DOHH2 (cell line): Measurements from ENCODE around the gene NAALADL2.

Experiments used
- H3F3A ChIP-seq: fragments of 200-600 bp; sonication (generic), shearing (Covaris generic); 2 replicates; pipeline ENCODE4 v1.6.0; 2016; ENCODE audit warnings: antibody characterized with exemption, mild to moderate bottlenecking; ENCODE audit not compliant: control insufficient read depth, insufficient read depth
- H3K27ac ChIP-seq: fragments of 200-600 bp; sonication (generic); 2 replicates; pipeline ENCODE4 v1.5.1; 2014; ENCODE audit warnings: low read depth, mild to moderate bottlenecking, low read length, moderate library complexity
- H3K27me3 ChIP-seq: fragments of 200-600 bp; sonication (generic); 2 replicates; pipeline ENCODE4 v1.6.1; 2014; ENCODE audit warnings: mild to moderate bottlenecking, low read length, mixed read lengths; ENCODE audit not compliant: control insufficient read depth
- H3K36me3 ChIP-seq: fragments of 200-600 bp; sonication (generic); 2 replicates; pipeline ENCODE4 v1.6.1; 2014; ENCODE audit warnings: mild to moderate bottlenecking, low read length, moderate library complexity, mixed read lengths; ENCODE audit not compliant: control insufficient read depth
- H3K4me1 ChIP-seq: fragments of 200-600 bp; sonication (generic); 2 replicates; pipeline ENCODE4 v1.6.1; 2014; ENCODE audit warnings: mild to moderate bottlenecking, low read length, mixed read lengths; ENCODE audit not compliant: control insufficient read depth
- H3K4me2 ChIP-seq: fragments of 200-600 bp; sonication (generic); 2 replicates; pipeline ENCODE4 v1.6.0; 2014; ENCODE audit warnings: mild to moderate bottlenecking, low read length, moderate library complexity
- H3K4me3 ChIP-seq: fragments of 200-600 bp; sonication (generic); 2 replicates; pipeline ENCODE4 v1.5.1; 2014; ENCODE audit warnings: mild to moderate bottlenecking, low read length, mixed read lengths
- H3K79me2 ChIP-seq: fragments of 200-600 bp; sonication (generic); 2 replicates; pipeline ENCODE4 v1.6.1; 2014; ENCODE audit warnings: mild to moderate bottlenecking, low read length, mixed read lengths; ENCODE audit not compliant: control insufficient read depth
- H3K9me2 ChIP-seq: fragments of 200-600 bp; sonication (generic); replicated peaks from 2 replicates; pipeline ENCODE4 v1.6.1; 2014; ENCODE audit warnings: mild to moderate bottlenecking, low read length, mixed read lengths; ENCODE audit not compliant: control insufficient read depth
- H3K9me3 ChIP-seq: fragments of 200-600 bp; sonication (generic); 2 replicates; pipeline ENCODE4 v1.6.1; 2014; ENCODE audit warnings: antibody characterized with exemption, low read length, mixed read lengths; ENCODE audit not compliant: control insufficient read depth, insufficient read depth
- H4K20me1 ChIP-seq: fragments of 200-600 bp; sonication (generic); 2 replicates; pipeline ENCODE4 v1.6.0; 2014; ENCODE audit warnings: low read depth, mild to moderate bottlenecking, antibody characterized with exemption, low read length, moderate library complexity; ENCODE audit not compliant: control insufficient read depth, insufficient read depth
- EZH2phosphoT487 ChIP-seq: fragments of 200-600 bp; sonication (generic); IDR thresholded peaks from 2 replicates; pipeline ENCODE4 v1.6.1; 2017; ENCODE audit warnings: borderline replicate concordance, mild to moderate bottlenecking, antibody characterized with exemption, low read length, moderate library complexity, mixed read lengths
- TF ChIP-seq, protein P1 (sequence below): fragments of 200-600 bp; sonication (generic); IDR thresholded peaks from one replicate; pipeline ENCODE4 v1.5.1; 2014; ENCODE audit warnings: antibody characterized with exemption, mild to moderate bottlenecking, low read depth, low read length; ENCODE audit not compliant: poor library complexity, severe bottlenecking

The NAALADL2 gene

DNA sequence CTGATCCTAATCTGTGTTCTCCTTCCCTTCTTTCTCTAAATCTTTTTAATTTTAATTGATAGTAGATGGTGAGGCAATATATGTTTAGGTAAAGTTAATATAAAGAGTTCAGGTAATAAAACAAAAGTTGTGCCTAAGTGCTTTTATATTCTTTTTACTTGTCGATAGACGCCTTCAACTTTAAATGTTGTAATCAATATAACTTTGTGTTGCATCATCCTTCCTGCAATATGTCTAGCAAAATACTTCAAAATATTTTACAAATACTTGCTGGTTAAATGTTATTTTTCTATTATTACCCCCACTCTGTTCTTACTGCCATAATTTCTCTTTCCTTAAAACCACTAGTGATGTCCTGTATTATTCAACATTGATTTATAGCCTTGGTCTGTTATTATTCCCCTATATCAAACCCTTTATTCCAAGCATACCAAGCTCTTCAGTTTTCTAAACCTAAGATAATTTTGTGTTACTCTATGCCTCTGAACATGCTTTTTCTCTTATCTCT, 92.4 kb downstream of the NAALADL2 start:
- H3K27me3 ChIP-seq, result no peaks in the 10 kb centered on the region
- TF ChIP-seq EZH2phosphoT487, result no peak
- TF ChIP-seq, protein P1, sequence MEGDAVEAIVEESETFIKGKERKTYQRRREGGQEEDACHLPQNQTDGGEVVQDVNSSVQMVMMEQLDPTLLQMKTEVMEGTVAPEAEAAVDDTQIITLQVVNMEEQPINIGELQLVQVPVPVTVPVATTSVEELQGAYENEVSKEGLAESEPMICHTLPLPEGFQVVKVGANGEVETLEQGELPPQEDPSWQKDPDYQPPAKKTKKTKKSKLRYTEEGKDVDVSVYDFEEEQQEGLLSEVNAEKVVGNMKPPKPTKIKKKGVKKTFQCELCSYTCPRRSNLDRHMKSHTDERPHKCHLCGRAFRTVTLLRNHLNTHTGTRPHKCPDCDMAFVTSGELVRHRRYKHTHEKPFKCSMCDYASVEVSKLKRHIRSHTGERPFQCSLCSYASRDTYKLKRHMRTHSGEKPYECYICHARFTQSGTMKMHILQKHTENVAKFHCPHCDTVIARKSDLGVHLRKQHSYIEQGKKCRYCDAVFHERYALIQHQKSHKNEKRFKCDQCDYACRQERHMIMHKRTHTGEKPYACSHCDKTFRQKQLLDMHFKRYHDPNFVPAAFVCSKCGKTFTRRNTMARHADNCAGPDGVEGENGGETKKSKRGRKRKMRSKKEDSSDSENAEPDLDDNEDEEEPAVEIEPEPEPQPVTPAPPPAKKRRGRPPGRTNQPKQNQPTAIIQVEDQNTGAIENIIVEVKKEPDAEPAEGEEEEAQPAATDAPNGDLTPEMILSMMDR, result no peak
- no peaks in the 10 kb centered on the region for H3K9me3 ChIP-seq
- no peak overlapping the region for H3K4me2 ChIP-seq
- H3K79me2 ChIP-seq, result no peaks in the 10 kb centered on the region
- no peaks in the 10 kb centered on the region for H3K9me2 ChIP-seq
- no peaks in the 10 kb centered on the region for H3K36me3 ChIP-seq
- no peaks in the 10 kb centered on the region for H3K4me1 ChIP-seq
- no peak overlapping the region for H3K27ac ChIP-seq
- H3F3A ChIP-seq, result no peaks in the 10 kb centered on the region
- H3K4me3 ChIP-seq, result no peak overlapping the region
- H4K20me1 ChIP-seq, result no peaks in the 10 kb centered on the region

DNA sequence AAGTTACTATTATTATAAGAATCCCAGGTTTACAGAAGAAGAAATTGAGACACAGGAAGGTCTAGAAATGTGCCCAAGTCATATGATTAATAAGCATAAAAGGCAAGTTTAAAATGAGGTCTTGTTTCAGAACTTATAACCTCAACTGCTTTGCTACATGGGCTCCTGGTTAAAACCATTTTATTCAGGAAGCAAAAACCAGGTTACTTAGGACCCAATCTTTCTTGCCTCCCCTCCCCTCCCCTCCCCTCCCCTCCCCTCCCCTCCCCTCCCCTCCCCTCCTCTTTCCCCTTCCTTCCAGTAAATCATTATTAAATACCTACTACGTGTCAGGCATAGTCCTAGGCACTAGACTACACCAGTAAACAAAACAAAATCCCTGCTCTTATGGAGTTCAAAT, 93.9 kb downstream of the NAALADL2 start:
- Histone ChIP-seq H3K4me1 (no peaks in the 10 kb centered on the region), H3K27me3 (no peaks in the 10 kb centered on the region), H3K9me2 (no peaks in the 10 kb centered on the region), H3K79me2 (no peaks in the 10 kb centered on the region), H4K20me1 (no peaks in the 10 kb centered on the region), H3K27ac (no peak overlapping the region), H3K4me2 (no peak overlapping the region), H3K36me3 (no peaks in the 10 kb centered on the region), H3F3A (no peaks in the 10 kb centered on the region), H3K9me3 (no peaks in the 10 kb centered on the region), H3K4me3 (no peak overlapping the region)
- no peak for TF ChIP-seq EZH2phosphoT487
- TF ChIP-seq, protein P1, result no peak

DNA sequence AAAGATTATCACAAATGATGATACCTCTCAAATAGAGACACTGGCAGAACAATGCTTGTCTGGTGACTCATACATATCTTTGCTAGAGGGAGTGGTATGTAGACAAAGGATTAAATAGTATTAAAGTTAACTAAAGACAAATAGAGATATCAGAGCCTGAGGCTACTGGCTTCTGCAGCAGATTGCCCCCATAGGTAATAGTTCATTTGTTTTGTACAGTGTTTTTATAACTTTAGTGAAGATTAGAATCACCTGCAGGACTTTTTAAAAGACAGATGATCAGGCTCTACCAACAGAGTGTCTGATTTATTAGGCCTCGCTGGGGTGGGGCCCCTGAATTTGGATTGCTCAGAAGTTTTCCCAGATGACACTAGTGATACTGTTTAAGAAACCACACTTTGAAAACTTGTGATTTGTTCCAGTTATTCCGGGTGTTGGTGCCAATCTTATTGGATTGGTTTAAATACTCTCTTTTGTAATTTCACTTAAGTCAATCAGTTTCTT, 96.4 kb downstream of the NAALADL2 start:
- Histone ChIP-seq H3K79me2 (no peaks in the 10 kb centered on the region), H3K9me2 (no peaks in the 10 kb centered on the region), H3K4me2 (no peak overlapping the region), H3K4me1 (no peaks in the 10 kb centered on the region), H4K20me1 (no peaks in the 10 kb centered on the region), H3F3A (no peaks in the 10 kb centered on the region), H3K4me3 (no peak overlapping the region), H3K36me3 (no peaks in the 10 kb centered on the region), H3K27ac (no peak overlapping the region), H3K27me3 (no peaks in the 10 kb centered on the region), H3K9me3 (no peaks in the 10 kb centered on the region)
- TF ChIP-seq, protein P1, result no peak
- TF ChIP-seq EZH2phosphoT487, result no peak

DNA sequence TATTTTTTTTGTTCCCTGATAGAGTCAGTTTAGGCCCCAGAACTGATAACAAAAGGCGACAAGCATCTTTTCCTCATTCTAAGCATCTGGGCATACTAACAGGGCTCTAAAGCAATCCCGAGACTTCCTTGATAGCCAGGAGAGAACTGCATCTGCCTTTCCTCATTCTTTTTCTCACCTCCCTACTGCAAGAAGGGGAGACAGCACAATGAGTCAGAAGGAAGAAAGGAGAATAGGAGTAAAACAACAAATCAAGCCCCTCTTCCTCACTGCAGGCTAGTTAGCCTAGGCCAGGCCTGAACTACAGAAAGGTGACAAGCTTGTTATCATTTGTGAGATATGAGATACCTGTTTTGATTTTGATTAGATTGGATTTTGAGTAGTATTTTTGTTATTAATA, 97.9 kb downstream of the NAALADL2 start:
- Histone ChIP-seq H4K20me1 (no peaks in the 10 kb centered on the region), H3K9me2 (no peaks in the 10 kb centered on the region), H3K4me3 (no peak overlapping the region), H3K4me1 (no peaks in the 10 kb centered on the region), H3K36me3 (no peaks in the 10 kb centered on the region), H3K9me3 (no peaks in the 10 kb centered on the region), H3F3A (no peaks in the 10 kb centered on the region), H3K27me3 (no peaks in the 10 kb centered on the region), H3K4me2 (no peak overlapping the region), H3K27ac (no peak overlapping the region), H3K79me2 (no peaks in the 10 kb centered on the region)
- TF ChIP-seq, protein P1, result no peak
- TF ChIP-seq EZH2phosphoT487, result no peak
